DND-41 (cell line): ENCODE measurements around the gene ACAP2.

Source experiments
- CTCF ChIP-seq: IDR thresholded peaks from 2 replicates; pipeline ENCODE4 v1.5.1; 2012; ENCODE audit warnings: borderline replicate concordance, low read length, moderate library complexity, mild to moderate bottlenecking; ENCODE audit not compliant: poor library complexity, severe bottlenecking; ENCODE audit errors: extremely low read depth
- EZH2 ChIP-seq: IDR thresholded peaks from 3 replicates; pipeline ENCODE4 v1.6.1; 2012; ENCODE audit warnings: borderline replicate concordance, low read depth, mild to moderate bottlenecking, moderate library complexity, low read length, inconsistent platforms; ENCODE audit not compliant: severe bottlenecking

GRCh38 chr3:195236076-195236798, 206.6 kb downstream of the ACAP2 start:
- TF ChIP-seq CTCF (no peak), EZH2 (no peak)
